ENCODE measurements around the gene PRKG1.
"Not testable (repeated sequence)": the region's sequence is repeated elsewhere in the genome, so short reads cannot be mapped to it uniquely, and the experiment has no call there.

PRKG1 gene

DNA sequence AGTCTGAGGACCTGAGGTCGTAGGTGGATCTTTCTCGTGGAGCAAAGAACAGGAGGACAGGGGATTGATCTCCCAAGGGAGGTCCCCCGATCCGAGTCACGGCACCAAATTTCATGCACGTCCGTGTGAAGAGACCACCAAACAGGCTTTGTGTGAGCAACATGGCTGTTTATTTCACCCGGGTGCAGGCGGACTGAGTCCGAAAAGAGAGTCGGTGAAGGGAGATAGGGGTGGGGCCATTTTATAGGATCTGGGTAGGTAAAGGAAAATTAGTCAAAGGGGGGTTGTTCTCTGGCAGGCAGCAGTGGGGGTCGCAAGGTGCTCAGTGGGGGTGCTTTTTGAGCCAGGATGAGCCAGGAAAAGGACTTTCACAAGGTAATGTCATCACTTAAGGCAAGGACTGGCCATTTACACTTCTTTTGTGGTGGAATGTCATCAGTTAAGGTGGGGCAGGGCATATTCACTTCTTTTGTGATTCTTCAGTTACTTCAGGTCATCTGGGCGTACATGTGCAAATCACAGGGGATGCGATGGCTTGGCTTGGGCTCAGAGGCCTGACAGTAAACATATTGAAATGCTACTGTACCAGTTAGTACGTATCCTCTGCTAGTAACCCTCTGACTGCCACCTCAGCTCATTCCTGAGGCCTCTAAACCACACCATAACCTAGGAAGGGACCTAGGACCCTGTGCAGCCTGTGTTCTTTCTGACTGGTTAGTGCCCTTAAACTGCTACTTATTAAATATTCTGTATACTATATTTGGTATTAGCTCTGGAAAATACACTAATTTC is 964.9 kb downstream of the PRKG1 start:
- not testable (repeated sequence) for DNase-seq

DNA sequence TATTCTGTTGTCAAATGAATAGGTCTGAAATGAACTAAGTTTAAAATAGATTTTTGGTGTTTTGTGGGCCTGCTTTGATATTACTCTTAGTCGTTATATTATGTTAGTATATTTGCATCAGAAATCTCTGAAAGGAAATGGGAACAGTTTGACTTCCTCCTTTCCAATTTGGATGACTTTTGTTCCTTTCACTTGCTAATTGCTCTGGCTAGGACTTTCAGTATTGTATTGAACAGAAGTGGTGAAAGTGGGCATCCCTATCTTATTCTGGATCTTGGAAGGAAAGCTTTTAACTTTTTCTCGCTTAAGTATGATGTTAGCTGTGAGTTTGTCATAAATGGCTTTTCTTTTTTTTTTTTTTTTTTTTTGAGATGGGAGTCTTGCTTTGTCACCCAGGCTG is 966.2 kb downstream of the PRKG1 start:
- DNase-seq = no peak

DNA sequence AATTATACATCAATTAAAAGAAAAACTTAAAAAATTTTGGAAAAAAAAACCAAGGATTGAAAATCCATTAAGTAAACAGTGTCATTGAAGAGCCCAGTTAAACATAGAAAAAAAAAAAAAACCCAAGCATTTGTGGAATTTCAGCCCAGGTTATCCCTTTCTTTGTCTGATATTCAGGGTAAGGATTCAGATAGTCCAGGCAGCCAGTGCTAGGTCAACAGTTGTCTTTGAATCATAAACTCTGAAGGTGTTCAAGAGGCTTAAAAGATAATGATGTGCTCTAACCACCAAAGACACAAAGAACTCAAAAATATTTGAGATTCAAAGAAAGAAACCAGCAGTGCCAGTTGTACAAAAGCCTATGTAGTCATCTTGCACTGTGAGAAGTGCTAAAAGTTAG is 969.5 kb downstream of the PRKG1 start:
- DNase-seq = no peak

DNA sequence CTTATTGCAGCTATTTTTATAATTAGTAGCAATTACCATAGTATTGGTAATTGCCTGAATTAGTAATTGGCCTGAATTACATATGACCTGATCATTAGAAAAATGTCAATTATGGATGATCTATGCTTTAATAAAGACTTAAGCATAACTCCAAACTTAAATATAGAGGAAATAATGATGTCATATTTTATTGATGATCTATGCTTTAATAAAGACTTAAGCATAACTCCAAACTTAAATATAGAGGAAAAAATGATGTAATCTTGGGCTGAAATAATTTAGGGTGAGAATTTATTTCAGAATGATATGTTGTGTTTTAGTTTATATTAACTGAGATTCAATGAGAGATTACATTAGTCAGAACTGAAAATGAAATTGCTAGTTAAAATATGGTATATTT is 973.8 kb downstream of the PRKG1 start:
- DNase-seq = no peak

DNA sequence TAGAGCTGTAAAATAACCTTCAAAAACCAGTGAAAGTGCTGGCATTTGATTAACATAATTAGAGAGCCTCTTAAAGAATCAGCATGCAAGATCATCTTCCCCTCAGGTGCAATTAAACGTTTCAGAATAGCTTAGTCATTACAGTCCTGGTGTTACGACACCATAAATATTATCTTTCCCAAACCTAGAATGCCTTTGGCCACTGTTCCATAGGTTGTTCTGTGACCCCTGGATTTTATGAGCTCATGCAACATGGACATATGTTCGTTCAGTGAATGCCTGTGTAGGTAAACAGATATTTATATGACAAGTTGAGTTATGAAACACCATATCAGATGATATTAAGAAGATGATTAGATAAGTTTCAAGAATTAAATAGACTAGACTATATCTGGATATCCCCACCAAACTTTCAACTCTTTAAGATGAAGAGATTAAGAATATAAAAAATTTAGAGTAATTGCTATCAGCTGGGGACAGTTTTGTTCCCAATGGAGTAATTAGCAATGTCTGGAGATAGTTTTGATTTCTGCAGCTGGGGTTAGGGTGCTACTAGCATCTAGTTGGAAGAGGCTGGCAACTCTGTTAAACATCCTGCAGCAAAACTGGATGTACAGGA is 976.3 kb downstream of the PRKG1 start:
- DNase-seq = no peak

DNA sequence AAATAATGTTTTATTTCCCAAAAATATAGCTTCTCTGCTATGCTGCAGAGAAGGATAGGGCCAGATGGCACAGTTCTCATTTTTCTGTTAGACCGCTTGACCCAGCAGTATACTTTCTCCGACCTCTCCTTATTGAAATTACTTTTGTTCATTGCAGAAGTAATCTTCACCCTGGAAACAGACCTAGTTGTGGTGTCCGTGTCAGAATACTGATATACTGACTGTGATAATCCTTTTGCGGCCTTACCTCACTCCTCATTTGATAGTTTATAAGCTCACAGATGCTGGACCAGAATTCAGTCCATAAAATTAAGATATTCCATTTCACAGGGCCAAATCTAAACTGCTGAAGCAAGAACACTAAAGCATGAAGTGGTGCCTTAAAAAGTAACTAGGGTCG is 979.2 kb downstream of the PRKG1 start:
- no peak for DNase-seq

DNA sequence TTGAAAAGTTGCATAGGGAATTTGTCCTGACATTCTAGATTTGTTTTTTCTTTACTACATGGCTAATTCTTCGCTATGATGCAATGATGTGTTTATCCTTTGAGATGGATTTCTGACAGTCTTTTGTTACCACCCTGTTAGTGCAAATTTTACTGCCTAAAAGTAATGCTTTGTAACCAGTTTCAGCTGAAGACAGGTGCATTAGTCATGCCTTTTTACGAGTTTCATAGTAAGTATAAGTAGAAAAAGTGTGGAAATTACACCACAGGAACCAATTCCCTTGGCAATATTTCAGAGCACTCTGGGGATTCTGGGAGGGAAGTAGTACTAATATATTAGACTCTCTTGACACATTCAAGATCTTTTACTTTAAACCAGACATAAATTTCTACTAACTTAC is 982.0 kb downstream of the PRKG1 start:
- no peak for DNase-seq

DNA sequence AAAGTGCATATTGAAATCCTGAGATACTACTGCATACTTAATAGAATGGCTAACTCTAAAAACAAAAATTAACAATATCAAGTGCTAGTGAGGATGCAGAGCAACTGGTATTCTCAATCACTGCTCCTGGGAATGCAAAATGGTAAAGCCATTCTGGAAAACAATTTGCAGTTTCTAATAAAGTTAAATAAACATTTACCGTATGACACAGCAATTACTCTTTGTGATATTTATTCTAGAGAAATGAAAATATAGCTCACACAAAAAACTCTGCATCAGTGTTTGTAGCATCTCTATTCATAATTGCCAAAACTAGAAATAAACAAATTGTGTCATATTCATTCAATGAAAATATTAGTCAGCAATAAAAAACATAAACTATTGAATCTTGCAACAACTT is 984.8 kb downstream of the PRKG1 start:
- DNase-seq = no peak

DNA sequence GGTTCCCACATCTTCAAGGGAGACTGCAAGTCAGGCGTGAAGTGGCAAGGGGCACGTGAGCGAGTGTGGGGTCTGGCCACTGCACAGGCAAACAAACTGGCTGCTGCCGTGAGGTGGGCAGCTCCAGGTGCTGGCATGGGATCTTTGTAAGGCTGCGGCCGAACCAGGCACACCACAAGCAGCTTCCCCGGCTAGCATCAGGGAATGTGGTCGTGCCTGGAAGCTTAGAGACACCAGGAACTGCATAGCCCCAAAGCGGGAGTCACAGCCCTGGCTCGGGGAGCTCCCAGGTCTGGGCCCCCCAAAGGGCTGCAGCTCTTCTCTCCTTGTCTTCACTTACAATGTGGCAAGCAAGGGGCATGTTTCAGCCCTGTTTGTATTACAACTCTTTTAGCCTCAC is 988.9 kb downstream of the PRKG1 start:
- DNase-seq = no peak

DNA sequence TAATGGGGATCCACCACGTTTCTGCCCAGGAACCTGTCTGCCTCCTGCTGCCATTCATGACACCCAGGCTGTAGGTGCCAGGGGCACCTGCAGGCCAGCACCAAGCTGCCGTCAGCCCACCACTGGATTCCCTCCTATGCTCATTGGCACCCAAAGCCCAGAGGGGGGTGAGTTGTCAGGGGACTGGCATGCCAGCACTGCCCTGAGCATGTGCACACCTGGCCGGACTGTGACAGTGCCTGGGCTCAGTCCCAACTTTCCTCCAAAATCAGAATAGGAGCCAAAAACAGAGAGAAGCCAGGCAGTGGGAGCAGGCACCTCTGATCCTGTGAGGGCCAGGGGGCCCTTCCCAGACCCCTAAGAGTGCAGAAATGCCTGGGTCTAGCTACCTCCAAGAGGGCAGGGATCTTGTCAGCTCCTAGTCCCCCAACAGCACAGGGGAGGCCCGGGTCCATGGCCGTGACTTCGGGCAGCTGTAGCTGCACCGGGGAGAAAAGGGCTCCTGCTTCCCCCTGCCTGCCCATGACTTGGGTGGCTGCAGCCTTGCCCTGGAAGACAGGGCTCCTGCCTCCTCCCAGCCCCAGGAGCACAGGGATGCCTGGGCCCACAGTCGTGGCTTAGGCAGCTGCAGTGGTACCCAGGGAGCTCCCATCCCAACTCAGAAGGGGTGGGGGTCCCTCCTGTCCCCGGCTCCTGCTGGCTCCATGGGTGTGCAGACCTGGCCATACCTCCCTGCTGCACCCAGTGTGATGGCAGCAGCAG is 990.0 kb downstream of the PRKG1 start:
- DNase-seq = no peak

DNA sequence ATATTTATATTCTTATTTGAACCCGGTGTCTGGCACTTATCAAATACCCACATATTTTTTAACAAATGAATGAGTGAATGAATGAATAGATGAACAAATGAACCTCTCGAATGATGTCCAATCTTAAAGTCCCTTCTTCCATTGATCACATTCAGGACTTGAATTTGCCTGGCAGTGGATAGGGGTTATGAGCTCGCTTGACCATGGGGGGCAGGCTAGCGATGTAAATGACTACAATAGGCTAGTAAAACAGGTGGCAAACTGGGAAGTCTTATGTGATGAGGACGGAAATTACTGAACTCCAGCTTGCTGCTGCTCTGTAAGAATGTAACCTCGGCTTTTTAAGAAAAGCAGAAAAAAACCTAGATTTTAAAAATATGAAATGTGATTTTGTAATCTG is 992.1 kb downstream of the PRKG1 start:
- DNase-seq = no peak

DNA sequence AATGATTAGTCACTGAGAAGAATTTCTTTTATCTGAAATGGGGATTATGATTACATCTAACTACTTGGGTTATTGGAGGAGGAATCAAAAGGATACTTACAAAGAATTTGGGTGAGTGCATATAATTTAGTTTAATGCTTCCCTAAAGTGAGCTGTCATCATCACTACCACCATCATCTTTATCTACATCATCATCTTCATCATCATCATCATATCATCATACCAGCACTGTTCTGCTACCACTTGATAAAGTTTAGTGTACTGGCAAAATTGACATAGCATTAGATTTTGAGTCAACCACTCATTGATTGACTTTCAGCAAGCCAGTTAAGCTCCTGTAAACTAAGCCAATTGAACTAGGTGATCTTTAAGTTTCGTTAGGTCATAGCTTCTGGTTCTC is 994.2 kb downstream of the PRKG1 start:
- no peak for DNase-seq

DNA sequence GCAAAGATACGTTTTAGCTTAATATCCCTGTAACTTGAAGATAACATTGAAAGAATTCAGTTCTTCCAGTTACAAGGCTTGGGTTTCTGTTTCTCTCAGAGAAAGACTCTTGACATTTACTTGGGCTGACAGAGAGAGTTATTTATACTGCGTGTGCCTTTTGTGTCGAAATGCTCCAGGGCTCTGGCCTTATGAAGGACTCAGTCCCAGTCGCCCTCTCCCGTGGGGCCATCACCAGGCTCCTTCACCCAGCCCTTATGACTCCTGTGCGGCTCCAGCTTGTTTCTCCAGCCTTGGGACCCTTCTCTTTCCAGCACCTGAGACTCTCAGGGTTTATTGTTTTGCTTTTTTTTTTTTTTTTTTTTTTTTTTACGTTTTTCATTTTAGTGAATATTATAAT is 997.5 kb downstream of the PRKG1 start:
- DNase-seq = no peak

DNA sequence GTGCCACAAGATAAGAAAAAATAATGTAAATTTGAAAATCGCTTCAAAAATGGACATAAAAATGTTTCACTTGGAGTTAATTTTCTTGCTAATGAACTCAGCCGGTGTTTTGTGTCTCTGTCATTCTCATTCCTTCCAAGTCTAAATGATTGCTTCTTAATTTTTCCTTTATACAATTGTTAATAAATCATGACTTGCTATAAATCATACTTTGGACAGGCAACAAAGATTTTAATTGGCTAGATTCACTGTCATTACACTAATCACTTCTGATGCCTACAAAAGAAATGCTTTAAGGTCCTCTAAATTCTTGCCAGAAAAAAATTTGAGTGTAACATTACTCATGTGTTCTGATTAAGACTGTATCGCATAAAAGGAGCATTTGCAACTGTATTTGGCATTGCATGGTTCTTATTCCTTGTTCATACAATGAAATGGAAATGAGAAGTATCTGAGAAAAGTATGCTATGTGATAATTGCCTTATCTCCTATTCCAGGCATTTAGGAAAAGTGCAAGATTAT is 1000.3 kb downstream of the PRKG1 start:
- DNase-seq = no peak

DNA sequence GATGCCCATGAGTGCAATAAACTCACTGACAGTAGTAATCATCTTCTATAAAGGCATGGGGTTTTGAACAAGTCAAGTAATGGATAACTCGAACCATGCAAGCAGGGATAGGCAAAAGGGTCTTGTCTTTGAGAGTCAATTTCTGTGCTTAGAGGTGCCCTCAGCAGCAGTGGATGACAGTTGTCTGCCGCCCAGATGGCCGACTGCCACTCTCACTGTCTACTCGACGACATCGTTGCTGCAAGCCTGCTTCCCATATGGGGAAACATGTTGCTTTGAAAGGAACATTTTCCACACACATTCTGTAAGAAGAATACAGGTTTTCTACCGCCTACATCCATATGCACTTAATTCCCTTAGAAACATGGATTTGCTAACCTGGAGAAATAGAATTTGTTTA is 1003.5 kb downstream of the PRKG1 start:
- DNase-seq = no peak

DNA sequence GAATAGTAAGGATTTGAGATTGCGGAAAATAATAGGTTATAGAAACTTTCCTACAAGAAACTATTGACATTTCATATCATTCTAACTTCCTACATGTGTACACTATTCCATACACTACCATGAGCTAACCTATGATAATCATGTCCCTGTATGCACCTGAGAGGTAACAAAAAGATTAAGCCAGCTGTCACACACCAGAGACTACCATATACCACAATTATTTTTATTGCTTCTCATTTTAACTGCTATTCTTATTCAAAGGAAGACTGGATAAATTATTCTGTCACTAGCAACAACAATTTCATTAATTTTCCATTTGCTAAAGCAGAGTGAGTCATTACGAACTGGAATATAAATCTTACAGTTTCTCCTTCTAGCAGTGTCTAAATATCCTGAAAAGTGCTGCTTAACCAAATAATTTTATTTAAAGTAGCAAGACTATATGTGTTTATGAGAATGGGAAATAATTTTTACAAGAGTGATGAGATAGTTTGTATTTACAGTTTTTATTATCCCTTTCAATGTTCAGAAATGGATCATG is 1004.2 kb downstream of the PRKG1 start:
- DNase-seq = no peak

DNA sequence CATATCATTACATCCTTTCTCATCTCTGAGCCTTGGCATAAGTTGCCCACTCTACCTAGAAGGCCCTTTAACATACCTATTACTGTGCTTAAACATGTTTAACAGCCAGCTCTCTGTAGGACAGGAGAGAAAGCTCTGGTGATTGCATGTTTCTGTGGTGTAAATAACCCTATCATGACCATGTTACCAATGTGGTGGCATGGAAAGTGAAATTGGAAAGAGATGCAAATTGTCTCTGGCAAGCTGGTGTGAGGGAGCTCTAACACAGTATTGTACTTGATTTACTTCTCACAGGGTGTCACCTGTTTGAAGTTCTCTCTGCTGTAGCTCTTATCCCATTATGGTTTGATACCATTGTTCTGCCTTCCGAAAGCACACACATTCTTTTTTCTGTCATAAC is 1008.0 kb downstream of the PRKG1 start:
- no peak for DNase-seq

DNA sequence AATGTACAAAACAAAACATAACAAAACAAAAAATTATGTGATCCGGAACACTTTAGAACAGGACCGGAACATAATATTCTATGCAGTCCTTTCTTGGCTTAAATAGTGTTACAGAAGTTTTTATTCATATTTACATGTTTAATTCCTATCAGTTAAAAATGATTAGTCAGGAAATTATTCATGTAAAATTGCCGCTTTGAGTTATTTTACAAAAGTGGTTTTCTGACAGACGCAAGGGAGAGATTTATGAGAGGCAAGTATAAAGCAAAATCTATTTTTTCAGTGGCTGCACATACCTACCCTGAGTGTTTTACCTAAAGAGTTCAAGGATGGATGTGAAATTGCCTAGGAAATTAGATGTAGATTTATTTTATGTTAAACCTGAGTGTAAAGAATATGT is 1009.1 kb downstream of the PRKG1 start:
- no peak for DNase-seq

DNA sequence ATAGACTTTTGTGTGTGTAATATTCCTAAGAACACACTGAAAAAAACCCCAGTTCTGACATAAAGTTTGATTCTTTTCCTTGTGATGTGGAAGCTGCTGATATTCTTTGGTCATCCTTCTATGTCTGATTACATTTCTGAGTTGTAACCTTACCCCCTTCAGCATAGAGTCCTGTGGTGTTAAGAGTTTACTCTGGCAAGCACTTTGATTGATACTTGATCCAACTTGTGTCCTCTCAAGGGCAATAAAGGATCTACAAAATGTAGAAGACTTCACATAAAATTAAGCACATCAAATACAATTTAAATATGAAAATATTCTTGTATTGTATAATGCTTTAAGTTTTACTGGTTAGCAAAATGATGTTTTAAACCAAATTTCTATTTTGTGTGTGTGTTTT is 1018.1 kb downstream of the PRKG1 start:
- DNase-seq = no peak

DNA sequence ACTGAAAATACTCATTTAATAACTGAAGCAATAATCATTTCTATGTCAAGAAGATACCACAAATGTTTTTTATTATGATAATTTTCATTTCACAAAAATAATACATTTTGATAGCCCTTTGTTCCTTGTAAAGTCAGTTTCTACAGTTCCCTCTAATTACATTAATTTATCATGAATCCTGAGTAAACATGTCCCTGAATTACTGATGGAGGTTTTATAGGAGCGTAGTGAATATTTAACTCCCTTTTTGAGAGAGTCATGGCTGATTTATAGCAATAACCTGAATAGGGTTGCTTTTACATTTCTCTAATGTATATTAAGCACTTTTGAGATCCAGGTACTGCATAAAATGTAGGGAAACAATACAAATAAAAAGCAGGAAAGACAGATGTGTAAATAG is 1023.8 kb downstream of the PRKG1 start:
- DNase-seq = no peak

DNA sequence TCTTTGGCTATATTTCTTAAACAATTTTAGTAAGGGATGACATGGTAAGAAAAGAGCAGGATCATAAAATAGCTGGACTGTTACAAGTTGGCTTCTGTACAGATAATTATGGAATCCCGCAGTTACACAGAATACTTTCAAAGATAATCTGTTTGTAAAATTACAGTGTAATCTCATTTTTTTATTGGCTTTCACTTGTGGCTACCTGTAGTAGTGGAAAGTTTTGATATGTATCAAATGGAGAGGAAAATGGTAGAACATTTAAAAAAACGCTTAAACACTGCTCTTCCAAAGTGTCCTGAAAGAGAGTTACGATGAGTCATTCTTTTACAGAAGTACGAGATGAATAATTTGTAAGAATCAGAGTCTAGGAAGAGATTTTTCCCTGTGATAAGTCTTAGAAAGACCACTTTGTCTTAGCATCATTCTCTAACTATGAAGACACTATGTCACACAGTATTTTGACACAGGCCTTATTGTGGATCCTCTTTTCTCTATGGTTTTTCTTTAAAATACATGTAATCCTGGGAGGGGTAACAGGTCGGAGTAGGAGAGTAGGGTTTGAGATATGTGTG is 1024.8 kb downstream of the PRKG1 start:
- no peak for DNase-seq

DNA sequence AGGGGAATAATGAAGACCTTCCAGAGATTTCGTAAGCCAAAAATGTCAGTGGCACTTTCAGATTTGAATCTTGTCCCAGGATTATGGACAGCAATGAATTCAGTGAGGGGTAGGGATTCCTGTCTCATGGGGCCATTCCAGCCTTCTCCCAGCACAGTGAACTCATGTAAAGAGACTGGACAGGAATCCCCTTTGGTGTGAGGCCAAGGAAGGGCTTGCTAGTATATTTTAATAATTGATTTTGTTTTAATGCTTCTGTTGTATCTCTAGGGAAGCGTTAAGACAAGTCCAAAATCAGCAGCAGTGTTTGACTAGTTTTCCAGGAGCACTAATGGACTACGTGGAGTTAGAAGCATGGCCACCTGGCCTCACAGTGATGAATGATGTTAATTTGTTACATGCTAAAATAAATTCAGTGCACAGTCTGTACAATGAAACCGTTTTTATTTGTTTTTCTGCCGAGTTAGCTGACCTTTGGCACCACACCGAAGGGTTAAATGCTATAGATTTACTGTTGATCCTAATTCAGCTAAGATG is 1025.8 kb downstream of the PRKG1 start:
- no peak for DNase-seq

DNA sequence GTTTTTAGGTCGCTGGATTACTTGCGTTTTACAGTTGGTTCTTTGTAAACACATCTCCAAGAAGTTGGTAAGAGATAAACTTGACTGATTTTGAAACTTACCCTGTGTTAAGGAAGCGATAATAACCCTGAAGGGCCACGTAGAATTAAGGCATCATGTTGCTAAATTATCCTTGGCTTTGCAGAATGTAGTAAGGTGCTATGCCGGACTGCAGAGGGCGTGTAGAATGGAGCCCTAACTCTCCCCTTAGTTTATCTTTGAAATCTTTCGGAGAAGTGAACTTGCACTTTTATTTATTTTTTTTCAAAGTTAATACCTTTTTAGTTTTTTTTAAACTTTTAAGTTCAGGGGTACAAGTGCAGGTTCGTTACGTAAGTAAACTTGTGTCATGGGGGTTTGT is 1031.0 kb downstream of the PRKG1 start:
- DNase-seq = no peak
